Neural cell (in vitro differentiated cells): Measurements from ENCODE around the gene NUDT7. TPM values are rescaled to one million over a fixed set of nuclear protein-coding genes. Genes with fewer than 3 reads are reported as not detected.

ENCODE experiments used
- H2AFZ ChIP-seq: fragments of 200-600, 300-800 bp; sonication (generic), shearing (Covaris generic); 2 replicates; pipeline ENCODE4 v1.6.0; 2014; ENCODE audit warnings: low read depth, mild to moderate bottlenecking, antibody characterized with exemption, low read length, moderate library complexity
- H3F3A ChIP-seq: fragments of 200-600 bp; shearing (Covaris generic); 2 replicates; pipeline ENCODE4 v1.6.1; 2016; ENCODE audit warnings: mild to moderate bottlenecking, moderate library complexity, mixed read lengths, antibody characterized with exemption, low read length; ENCODE audit not compliant: insufficient read depth, poor library complexity, severe bottlenecking
- H3K27ac ChIP-seq: fragments of 200-600, 300-800 bp; sonication (generic), shearing (Covaris generic); 2 replicates; pipeline ENCODE4 v1.5.1; 2014; ENCODE audit warnings: mild to moderate bottlenecking, low read length, moderate library complexity
- H3K27me3 ChIP-seq: fragments of 300-800, 200-600 bp; sonication (generic), shearing (Covaris generic); 2 replicates; pipeline ENCODE4 v1.6.0; 2014; ENCODE audit warnings: mild to moderate bottlenecking, low read depth, low read length, moderate library complexity; ENCODE audit not compliant: insufficient read depth
- H3K36me3 ChIP-seq: fragments of 300-800, 200-600 bp; sonication (generic), shearing (Covaris generic); 2 replicates; pipeline ENCODE4 v1.5.1; 2014; ENCODE audit warnings: mild to moderate bottlenecking, antibody characterized with exemption, low read length, moderate library complexity; ENCODE audit not compliant: insufficient read depth
- H3K4me2 ChIP-seq: fragments of 300-800, 200-600 bp; sonication (generic), shearing (Covaris generic); 2 replicates; pipeline ENCODE4 v1.6.0; 2014; ENCODE audit warnings: mild to moderate bottlenecking, low read length
- H3K4me3 ChIP-seq: fragments of 300-800, 200-600 bp; sonication (generic), shearing (Covaris generic); 2 replicates; pipeline ENCODE4 v1.5.1; 2014; ENCODE audit warnings: mild to moderate bottlenecking, low read length, moderate library complexity
- H3K79me2 ChIP-seq: fragments of 200-600 bp; shearing (Covaris generic); replicated peaks from 2 replicates; pipeline ENCODE4 v1.6.0; 2014; ENCODE audit warnings: mild to moderate bottlenecking, low read length, moderate library complexity; ENCODE audit not compliant: insufficient read depth
- H3K9ac ChIP-seq: fragments of 300-800, 200-600 bp; sonication (generic), shearing (Covaris generic); 2 replicates; pipeline ENCODE4 v1.6.1; 2016; ENCODE audit warnings: mild to moderate bottlenecking, low read length, mixed read lengths
- H3K9me2 ChIP-seq: fragments of 200-600 bp; shearing (Covaris generic); 2 replicates; pipeline ENCODE4 v1.6.1; 2016; ENCODE audit warnings: mild to moderate bottlenecking, low read length, mixed read lengths; ENCODE audit not compliant: insufficient read depth
- H3K9me3 ChIP-seq: fragments of 200-600, 300-800 bp; sonication (generic), shearing (Covaris generic); 2 replicates; pipeline ENCODE4 v1.6.1; 2016; ENCODE audit warnings: mild to moderate bottlenecking, mixed run types, low read length, moderate library complexity, mixed read lengths
- H4K20me1 ChIP-seq: fragments of 200-600 bp; shearing (Covaris generic); 2 replicates; pipeline ENCODE4 v1.6.1; 2016; ENCODE audit warnings: mild to moderate bottlenecking, mixed run types; ENCODE audit not compliant: insufficient read depth
- CTCF ChIP-seq: fragments of 450-650 bp; IDR thresholded peaks from 2 replicates; pipeline ENCODE4 v1.5.1; 2014; ENCODE audit warnings: antibody characterized with exemption, mild to moderate bottlenecking, moderate library complexity; ENCODE audit not compliant: poor library complexity, severe bottlenecking
- EP300 ChIP-seq: fragments of 450-650 bp; conservative IDR thresholded peaks from 2 replicates; pipeline ENCODE4 v1.6.1; 2014; ENCODE audit warnings: antibody characterized with exemption, mild to moderate bottlenecking, moderate library complexity; ENCODE audit not compliant: poor library complexity, severe bottlenecking
- EZH2 ChIP-seq: fragments of 200-600, 300-800 bp; shearing (Covaris generic), sonication (generic); IDR thresholded peaks from 2 replicates; pipeline ENCODE4 v1.6.1; 2014; ENCODE audit warnings: antibody characterized with exemption, low read length, borderline replicate concordance, mild to moderate bottlenecking; ENCODE audit not compliant: insufficient read depth, poor library complexity, severe bottlenecking
- MXI1 ChIP-seq: fragments of 450-650 bp; conservative IDR thresholded peaks from 2 replicates; pipeline ENCODE4 v1.6.1; 2014; ENCODE audit warnings: antibody characterized with exemption, mild to moderate bottlenecking; ENCODE audit not compliant: poor library complexity, severe bottlenecking
- POLR2AphosphoS5 ChIP-seq: IDR thresholded peaks from 2 replicates; pipeline ENCODE4 v1.6.1; 2012
- RAD21 ChIP-seq: fragments of 450-650 bp; conservative IDR thresholded peaks from 2 replicates; pipeline ENCODE4 v1.6.1; 2014; ENCODE audit warnings: antibody characterized with exemption, mild to moderate bottlenecking, moderate library complexity
- SMC3 ChIP-seq: fragments of 450-650 bp; conservative IDR thresholded peaks from 2 replicates; pipeline ENCODE4 v1.6.1; 2014; ENCODE audit warnings: antibody characterized with exemption, mild to moderate bottlenecking, moderate library complexity; ENCODE audit not compliant: poor library complexity
- TAF1 ChIP-seq: IDR thresholded peaks from 2 replicates; pipeline ENCODE4 v1.6.1; 2012; ENCODE audit warnings: low read depth
- polyA plus RNA-seq: library from polyadenylated mRNA; depleted of rRNA; stranded (reverse); fragments of >200 nt; gene quantifications from 2 replicates; pipeline ENCODE4 v1.2.3, GENCODE V29; 2014
- TF ChIP-seq, protein P1 (sequence below): IDR thresholded peaks from 2 replicates; pipeline ENCODE4 v1.6.1; 2012; ENCODE audit warnings: borderline replicate concordance

NUDT7 gene
- polyA plus RNA-seq, 1 donor from 2014 or later = 13.9 TPM

DNA sequence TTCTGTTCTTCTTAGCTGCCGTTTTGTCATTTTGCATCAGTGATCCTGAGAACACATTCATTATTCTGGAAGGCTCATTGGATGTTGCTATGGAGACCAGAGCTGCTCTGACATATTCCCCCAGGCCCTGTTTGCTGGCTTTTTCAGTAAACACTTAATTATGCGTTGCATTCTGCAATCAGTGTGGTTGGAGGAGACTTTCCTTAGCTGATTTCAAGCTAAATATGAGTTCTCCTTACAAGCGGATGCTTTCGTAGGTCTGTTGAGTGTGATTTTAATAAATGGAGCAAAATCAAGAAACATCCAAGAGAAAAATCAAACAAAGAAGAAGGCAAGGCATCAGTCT, 38.2 kb upstream of the NUDT7 start:
- Histone ChIP-seq H3F3A (no peaks in the 10 kb centered on the region), H3K9me3 (no peaks in the 10 kb centered on the region), H3K79me2 (no peaks in the 10 kb centered on the region), H2AFZ (peak overlapping the region; percentile 22), H3K4me2 (peak overlapping the region; percentile 28), H3K27me3 (no peaks in the 10 kb centered on the region), H3K4me3 (peak overlapping the region; percentile 46), H3K36me3 (no peaks in the 10 kb centered on the region), H3K9me2 (no peaks in the 10 kb centered on the region), H3K9ac (peak overlapping the region; percentile 57), H4K20me1 (no peaks in the 10 kb centered on the region), H3K27ac (peak overlapping the region; percentile 92)
- TF ChIP-seq, protein P1, sequence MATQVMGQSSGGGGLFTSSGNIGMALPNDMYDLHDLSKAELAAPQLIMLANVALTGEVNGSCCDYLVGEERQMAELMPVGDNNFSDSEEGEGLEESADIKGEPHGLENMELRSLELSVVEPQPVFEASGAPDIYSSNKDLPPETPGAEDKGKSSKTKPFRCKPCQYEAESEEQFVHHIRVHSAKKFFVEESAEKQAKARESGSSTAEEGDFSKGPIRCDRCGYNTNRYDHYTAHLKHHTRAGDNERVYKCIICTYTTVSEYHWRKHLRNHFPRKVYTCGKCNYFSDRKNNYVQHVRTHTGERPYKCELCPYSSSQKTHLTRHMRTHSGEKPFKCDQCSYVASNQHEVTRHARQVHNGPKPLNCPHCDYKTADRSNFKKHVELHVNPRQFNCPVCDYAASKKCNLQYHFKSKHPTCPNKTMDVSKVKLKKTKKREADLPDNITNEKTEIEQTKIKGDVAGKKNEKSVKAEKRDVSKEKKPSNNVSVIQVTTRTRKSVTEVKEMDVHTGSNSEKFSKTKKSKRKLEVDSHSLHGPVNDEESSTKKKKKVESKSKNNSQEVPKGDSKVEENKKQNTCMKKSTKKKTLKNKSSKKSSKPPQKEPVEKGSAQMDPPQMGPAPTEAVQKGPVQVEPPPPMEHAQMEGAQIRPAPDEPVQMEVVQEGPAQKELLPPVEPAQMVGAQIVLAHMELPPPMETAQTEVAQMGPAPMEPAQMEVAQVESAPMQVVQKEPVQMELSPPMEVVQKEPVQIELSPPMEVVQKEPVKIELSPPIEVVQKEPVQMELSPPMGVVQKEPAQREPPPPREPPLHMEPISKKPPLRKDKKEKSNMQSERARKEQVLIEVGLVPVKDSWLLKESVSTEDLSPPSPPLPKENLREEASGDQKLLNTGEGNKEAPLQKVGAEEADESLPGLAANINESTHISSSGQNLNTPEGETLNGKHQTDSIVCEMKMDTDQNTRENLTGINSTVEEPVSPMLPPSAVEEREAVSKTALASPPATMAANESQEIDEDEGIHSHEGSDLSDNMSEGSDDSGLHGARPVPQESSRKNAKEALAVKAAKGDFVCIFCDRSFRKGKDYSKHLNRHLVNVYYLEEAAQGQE = peak; percentile 81
- TF ChIP-seq CTCF (no peak), MXI1 (peak; percentile 11), POLR2AphosphoS5 (peak; percentile 68), RAD21 (peak; percentile 31), SMC3 (peak; percentile 34), TAF1 (peak; percentile 28), EP300 (peak; percentile 74), EZH2 (no peak)

DNA sequence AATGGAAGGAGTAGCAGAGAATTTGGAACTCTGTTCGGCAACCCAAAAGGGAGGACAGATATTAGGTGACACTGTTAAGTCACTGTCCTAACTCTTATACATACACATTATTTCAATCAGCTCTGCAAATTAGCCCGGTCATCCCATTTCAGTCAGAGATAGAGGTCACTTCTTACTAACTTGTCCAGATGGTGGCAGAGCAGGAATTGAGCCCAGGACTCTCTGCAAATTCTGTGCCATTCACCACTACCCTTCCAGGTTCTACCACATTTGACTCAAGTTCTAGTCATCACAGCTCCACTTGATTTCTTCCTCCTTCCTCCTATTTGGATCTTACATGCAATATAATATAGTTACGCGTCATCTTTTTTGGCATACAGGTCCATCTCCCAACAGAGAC, 35.9 kb upstream of the NUDT7 start:
- H3K27me3 ChIP-seq = no peaks in the 10 kb centered on the region
- no peaks in the 10 kb centered on the region for H3K36me3 ChIP-seq
- TF ChIP-seq, protein P1 = no peak
- TF ChIP-seq SMC3 = no peak
- TF ChIP-seq TAF1 = no peak
- TF ChIP-seq EP300 = no peak
- no peak for TF ChIP-seq MXI1
- no peak for TF ChIP-seq CTCF
- TF ChIP-seq RAD21 = no peak
- TF ChIP-seq EZH2 = no peak
- TF ChIP-seq POLR2AphosphoS5 = no peak
- H3F3A ChIP-seq = no peaks in the 10 kb centered on the region
- no peak overlapping the region for H3K4me3 ChIP-seq
- no peak overlapping the region for H3K27ac ChIP-seq
- H3K4me2 ChIP-seq = no peak overlapping the region
- no peaks in the 10 kb centered on the region for H3K79me2 ChIP-seq
- H2AFZ ChIP-seq = no peak overlapping the region
- H3K9me3 ChIP-seq = no peaks in the 10 kb centered on the region
- no peaks in the 10 kb centered on the region for H3K9me2 ChIP-seq
- no peak overlapping the region for H3K9ac ChIP-seq
- H4K20me1 ChIP-seq = no peaks in the 10 kb centered on the region
